NCI-H69 (cell line): ENCODE data around the gene SERINC5.
"Not testable (repeated sequence)": the region's sequence is repeated elsewhere in the genome, so short reads cannot be mapped to it uniquely, and the experiment has no call there.

ENCODE experiments used
- DNase-seq: peaks from one replicate; lab custom pipeline; 2025; lab: John Stamatoyannopoulos, UW

The SERINC5 gene

DNA sequence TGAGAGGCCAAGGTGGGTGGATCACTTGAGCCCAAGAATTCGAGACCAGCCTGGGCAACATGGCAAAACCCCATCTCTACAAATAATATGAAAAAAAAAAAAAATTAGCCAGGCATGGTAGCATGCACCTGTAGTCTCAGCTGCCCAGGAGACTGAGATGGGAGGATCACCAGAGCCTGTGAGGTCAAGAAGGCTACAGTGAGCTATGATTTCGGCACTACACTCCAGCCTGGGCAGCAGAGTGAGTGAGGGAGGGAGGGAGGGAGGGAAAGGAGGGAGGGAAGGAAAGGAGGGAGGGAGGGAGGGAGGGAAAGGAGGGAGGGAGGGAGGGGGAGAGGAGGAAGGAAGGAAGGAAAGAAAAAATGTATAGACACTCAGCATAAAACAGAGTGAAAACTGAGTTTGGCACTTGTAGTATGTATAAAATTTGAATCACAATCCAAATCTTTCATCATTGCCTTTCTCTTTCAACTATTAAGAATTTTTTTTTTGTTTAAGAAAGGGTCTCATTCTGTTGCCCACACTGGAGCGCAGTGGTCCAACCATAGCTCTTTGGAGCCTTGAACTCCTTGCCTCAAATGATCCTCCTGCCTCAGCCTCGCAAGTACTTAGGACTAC is 27.8 kb downstream of the SERINC5 start:
- no peak for DNase-seq

DNA sequence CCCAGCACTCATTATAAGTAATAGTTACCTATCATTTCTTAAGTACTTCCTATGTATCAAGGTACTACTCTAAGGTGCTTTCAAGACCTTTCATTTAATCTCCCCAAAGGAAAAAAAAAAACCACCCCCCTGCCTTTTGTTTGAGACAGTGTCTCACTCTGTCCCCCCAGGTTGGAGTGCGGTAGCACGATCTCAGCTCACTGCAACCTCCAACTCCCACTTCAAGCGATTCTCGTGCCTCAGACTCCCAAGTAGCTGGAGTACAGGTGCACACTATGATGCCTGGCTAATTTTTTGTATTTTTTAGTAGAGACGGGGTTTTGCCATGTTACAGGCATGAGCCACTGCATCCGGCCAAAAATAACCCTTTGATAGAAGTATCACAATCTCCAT is 29.9 kb downstream of the SERINC5 start:
- DNase-seq: no peak

DNA sequence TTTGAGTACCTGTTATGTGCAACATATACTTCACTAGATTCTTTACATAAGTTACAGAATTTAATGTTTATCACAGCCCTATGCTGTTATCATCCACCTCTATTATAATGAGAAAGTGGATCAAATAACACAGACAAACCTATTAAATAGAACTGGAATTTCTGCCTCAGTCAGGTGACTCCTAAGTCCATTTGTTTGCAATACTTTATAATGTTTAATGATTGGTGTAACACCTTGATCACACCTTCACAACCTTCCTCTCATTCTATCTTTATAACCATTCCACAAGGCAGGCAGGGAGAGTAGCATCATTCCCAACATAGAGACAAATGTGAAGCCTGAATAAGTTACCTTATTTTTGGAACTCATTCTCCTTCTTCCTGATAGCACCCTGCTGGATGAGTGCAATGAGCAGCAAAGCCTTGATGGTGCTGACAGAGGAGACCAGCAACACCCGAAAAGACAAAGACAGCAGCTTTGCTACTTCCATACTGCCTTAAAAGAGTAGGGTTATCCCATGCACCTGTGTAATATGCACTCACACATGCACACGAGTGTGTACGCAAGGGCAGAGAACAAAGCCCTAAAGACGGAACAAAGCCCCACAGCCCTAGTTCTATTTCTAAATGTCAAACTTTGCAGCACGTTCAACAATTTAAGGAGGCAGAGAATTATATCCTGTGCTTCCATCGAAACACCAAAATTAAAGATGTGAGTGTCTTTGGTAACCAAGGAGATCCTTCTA is 30.5 kb downstream of the SERINC5 start:
- DNase-seq: no peak

DNA sequence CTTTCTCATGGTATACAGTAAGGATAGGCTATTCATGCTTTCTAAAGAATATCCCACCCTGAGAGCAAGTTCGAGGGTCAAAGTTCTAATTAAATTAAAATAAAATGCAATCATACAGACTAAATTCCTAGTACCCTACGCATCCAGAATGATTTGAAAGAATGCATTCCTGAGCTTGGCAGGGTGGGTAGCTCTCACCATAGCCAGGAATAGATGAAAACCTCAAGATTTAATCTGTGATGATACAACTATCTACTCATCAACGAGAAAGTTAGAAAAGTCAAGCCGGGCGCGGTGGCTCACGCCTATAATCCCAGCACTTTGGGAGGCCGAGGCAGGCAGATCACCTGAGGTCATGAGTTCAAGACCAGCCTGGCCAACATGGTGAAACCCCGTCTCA is 32.3 kb downstream of the SERINC5 start:
- no peak for DNase-seq

DNA sequence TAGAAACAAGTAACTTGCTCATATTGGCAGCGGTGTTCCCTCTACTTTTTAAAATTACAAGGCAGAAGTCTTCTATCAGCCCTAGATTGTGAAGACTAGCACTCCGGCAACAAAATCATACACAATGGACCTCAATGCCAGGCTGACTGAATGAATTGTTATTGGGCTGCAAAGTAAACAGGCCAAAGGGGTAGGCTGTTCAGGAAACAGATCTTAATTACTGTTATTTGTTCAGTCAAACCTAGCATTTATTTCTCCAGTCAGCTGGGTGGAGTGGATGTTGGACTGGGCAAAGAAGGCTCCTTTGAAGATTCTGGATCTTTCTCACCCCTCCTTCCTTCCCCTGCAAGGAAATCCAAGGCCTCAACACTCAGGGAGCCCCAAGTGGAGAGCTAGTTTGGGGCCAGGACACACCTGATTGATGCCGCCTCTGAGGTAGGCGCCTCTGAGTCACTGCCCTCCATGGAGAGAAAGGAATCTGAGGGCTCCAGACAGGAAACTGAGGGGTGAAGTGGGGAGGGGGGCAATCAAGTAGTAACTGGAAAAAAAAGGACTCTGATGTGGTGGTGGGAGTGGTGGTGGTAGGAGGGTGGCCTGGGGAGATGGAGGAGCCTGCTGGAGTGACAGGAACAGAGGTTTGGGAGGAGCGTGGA is 35.5 kb downstream of the SERINC5 start:
- DNase-seq: peak; percentile 88

DNA sequence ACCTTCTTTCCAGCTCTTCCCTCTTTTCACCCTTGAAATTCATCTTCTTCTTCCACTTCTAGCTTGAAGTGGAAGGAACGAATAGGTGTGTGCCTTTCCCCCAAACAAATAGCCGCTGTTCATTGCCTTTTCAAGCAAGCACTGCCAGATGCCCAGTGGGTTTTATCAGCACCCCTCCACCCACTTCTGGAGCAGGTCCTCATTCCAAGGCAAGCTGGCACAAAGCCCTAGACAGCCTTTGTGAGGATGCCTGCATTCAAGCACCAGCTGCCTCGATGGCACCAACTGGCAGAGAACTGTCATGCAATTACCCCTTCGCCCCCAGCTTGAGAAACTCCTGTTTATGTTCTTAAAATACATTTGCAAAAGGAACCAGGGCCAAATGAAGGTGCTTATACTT is 36.5 kb downstream of the SERINC5 start:
- DNase-seq: peak; percentile 57

DNA sequence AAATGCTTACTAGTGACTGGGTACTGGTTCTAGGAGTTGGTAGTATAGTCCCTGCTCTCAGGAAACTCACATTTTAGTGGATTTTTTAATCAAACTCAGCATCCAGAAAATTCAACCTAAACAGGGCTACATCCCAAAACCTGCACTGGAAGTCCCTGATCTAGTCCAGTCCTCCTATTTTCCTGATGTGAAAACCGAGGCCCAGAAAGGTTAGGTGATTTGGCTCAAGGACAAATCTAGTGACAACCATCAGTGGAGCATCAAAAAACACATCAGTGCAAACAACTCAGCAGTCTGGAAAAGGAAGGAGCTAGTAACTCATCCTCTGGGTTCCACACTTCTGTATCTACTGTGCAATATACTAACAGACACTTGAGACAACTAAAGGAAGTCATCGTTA is 38.2 kb downstream of the SERINC5 start:
- no peak for DNase-seq

DNA sequence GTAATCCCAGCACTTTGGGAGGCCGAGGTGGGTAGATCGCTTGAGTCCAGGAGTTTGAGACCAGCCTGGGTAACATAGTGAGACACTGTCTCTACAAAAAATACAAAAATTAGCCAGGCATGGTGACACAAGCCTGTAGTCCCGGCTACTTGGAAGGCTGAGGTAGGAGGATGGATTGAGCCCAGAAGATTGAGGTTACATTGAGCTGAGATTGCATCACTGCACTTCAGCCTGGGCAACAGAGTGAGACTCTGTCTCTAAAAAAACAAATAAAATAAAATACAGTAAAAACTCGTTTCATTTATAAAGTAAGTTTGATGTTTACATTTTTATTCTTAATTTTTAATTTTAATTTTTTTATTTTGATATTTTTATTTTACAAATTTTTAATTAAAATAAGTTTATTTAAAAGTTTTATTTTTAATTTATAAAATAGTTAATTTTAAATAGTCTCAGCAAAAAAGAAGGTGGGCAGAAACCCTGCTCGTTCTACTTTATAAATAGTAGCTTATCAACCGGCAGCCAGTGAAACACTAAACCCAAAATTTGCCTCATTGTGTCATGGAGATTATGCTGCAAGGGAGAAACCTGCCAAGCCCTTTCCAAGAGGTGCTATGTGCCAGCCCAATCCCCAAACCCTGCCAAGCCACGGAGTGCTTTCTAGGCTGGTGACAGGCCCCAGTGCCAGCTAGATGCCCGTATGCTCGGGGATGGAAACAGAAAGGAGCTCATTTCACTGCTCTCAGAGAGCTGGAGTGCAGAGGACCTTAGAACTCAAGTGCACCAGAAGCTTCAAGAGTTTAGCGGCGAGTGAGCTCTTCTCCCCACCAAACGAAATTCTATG is 38.9 kb downstream of the SERINC5 start:
- peak; percentile 67 for DNase-seq

DNA sequence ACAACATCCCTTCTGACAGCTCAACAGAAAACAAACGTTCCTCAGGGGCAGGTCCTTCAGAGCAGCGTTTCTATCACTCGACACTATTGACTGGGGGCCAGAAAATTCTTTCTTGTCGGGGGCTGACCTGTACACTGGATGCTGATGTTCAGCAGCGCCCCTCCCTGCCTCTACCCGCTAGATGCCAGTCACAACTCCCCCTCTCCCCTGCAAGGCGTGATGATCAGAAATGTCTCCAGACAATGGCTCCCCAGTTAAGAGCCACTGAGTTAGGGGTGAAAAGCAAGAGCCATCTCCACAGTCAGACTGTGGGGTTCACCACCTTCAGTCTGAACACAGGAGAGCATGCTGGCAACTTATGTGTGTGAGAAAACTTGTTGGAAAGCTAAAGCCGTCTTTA is 39.8 kb downstream of the SERINC5 start:
- DNase-seq: no peak

DNA sequence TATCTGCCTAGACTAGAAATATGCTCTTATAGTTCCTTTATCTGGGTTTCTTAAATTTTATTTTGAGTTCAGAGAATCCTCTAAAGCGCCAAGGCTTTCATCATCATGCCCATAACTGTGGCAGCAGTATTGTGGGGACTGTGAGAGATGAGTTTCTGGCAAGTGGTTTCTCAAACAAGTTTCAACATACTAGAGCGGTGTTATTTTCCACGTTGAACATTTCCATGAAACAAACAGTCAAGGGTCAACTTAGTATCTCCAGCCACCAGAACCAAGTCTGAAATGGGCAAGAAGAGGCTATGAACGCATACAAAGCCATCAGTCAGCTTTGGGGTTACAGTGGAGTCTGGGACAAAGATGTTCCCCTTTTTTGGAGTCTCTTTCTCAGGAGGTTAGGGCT is 40.3 kb downstream of the SERINC5 start:
- DNase-seq: no peak

DNA sequence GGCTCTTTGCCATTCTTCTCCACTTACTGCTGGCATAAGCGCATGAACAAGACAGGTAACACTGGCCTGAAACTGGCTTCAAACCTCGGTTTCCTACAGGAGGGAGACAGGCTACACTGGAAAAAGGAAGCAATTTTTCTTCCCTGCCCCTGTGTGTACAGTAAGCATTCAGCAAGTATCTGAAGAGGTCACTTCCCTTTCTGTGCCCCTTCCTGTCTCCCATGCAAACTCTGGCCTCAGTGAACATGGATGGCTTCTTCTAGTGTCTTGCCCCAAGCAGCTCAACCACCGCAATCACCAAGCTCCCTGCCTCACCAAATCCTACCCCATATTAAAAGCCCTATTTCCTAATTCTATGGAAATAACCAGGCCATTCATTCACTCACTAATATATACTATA is 42.4 kb downstream of the SERINC5 start:
- DNase-seq: no peak

DNA sequence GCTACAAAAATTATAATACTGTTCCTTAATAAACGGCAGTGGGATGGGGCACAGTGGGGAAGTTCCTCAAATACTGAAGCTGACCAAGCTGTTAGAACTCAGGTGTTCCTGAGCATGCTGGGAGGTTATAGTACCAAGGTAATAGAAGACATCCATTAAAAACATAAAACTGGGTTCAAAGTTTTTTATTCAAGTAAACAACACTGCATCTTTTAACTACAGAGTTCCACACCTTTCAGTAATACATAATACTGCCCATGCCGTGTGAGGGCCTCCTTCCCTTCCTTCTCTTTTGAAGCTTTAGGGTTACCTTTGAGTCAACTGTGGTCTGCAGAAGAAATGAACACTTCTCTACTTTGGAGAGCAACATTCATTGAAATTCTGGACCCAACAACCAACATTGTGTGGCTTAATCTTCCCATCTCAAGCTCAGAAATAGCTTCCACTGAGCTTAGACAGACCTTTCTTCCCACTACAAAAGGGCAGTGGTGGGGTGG is 43.6 kb downstream of the SERINC5 start:
- DNase-seq: no peak

DNA sequence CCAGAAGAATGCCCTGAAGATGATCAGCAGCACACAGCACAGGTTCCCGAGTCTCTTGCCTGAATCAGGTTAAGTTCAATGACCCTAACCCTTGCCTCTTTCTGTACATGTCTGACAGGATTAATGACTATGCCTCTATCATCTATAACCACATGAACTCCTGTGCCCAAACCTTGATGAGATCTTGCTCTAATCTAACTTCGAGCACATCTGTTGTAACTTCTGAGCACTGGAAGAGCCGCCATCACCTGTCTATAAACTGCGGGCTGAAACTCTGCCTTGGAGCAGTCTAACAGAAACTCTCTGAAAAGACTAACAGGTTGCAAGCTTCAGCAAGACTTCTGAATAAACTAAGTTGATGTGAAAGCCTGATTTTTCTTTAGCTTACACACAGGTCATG is 44.5 kb downstream of the SERINC5 start:
- no peak for DNase-seq

DNA sequence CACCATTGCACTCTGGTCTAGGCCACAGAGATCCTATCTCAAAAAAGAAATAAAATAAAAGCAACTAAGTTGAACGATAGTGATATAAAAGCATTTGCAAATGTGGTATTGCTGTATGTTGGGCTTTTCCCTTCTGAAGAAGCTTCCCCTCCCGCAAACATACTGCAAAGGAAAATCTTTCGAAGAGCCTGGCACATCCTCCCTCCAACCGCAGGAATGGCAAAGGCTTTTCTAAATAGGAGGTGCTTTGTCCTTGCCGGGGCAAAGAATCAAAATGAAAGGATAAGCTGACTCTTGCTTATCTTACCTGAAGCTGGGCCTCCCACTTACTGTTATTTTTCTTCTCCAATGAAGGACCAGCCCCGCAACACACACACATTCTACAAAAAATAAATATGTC is 45.8 kb downstream of the SERINC5 start:
- DNase-seq: no peak

DNA sequence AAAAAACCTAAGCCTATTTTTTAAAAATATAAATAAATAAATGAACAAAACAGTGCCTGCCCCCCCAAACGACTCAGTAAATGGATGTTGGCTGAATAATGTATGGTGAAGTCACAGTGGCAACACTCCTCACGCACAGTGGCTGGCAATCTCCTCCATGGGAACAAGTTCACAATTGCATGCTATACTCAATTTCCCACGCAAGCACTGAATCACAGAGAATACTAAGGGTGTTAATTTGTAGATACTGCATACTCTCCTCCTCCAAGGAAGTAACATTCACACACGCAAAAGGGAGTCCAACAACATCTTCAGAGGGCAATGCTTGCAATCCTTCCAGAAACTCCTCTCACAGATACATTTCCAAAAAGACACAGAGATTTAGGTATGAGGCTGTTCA is 47.5 kb downstream of the SERINC5 start:
- DNase-seq: no peak

DNA sequence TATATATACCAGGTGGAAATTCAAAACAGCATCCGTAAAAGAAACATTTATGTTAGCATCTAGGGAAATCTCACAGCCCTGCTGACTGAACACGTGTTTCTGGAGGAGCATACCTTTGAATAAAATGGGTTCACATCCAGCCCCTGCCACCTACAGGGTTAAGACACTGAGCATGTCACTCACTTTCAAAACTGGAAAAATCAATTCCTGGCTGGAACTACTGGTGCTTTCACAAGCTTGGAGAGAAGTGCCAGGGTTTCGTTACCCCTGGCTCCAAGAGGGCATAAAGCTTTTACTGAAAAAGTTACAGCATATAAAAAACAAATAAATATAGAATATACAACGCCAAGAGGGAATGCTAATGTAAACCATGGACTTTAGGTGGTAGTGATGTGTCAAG is 48.0 kb downstream of the SERINC5 start:
- DNase-seq: no peak

DNA sequence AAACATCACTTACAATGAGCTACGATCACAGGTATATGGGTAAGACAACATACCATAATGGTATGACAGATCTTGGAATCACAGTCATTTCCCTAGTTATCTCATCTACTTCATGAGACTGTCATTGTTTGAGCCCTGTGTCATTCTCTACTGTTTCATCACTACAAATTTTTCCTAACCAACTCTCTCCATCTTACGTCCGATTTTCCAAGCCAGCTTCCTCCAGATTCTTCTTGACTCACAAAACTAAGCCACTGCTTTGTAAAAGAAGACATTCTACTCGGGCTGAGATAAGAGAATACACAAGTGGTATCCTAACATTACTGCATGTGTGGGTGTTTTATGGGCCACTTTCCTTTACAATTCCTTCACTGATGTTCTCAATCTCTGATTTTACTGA is 49.6 kb downstream of the SERINC5 start:
- no peak for DNase-seq

DNA sequence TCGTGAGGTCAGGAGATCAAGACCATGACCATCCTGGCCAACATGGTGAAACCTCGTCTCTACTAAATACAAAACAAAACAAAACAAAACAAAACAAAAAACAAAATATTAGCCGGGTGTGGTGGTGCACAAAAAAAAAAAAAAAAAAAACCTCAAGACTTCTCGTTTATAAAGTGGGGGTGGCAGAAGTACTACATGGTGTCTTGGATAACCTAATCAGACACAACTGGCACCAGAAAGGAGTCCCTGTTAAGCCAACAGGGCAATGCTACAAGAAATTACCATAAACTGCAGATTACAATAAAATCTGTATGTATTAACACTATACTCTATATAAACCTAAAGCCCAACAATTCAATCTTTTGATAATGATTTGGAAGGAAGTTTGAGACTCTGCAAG is 50.0 kb downstream of the SERINC5 start:
- no peak for DNase-seq

DNA sequence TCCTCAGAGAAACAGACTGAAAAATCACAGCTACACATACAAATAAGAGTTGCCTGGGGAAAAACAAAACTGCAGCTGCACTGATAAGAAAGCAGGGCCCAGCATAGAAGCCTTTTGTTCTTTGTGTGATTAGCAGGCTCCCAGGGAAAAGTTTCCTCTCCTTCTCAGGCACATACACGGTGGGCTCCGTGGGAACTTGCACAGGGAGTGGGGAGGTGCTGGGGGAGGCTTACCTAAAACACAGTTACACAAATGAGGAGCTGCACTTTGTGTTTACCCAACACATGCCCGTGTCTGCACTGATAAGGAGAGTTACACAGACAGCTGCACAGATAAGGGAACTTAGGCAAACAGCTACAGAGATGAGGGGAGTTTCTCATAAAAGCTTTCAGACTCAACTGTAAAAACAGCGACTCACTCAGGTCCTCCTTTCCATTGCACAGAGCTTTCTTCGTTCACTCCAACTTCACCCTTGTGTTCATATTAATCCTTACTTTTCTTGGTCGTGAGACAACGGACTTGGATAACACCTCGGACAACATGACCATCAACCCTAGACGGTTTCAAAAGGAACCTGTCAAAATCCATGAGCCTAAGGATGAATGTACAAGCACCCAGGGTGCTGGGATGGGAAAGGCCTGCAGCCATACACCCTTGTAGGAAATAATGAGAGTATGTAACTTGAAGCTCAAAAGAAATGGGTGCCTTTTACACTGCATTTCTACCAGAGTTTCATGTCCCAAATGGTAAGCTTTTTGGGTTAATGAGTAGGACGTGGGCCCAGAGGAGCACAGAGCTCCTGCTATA is 50.8 kb downstream of the SERINC5 start:
- no peak for DNase-seq

DNA sequence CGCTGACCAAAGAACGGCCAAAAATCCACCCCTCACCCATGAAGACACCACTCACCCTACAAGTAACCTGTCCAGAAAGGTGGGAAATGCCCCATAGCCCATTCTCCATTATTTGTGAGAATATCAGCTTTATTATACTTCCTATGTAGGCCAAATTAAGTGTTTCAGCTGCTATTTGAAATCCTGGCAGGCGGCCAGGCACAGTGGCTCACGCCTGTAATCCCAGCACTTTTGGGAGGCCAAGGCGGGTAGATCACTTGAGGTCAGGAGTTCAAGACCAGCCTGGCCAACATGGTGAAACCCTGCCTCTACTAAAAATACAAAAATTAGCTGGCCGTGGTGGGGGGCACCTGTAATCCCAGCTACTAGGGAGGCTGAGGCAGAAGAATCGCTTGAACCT is 54.1 kb downstream of the SERINC5 start:
- not testable (repeated sequence) for DNase-seq

DNA sequence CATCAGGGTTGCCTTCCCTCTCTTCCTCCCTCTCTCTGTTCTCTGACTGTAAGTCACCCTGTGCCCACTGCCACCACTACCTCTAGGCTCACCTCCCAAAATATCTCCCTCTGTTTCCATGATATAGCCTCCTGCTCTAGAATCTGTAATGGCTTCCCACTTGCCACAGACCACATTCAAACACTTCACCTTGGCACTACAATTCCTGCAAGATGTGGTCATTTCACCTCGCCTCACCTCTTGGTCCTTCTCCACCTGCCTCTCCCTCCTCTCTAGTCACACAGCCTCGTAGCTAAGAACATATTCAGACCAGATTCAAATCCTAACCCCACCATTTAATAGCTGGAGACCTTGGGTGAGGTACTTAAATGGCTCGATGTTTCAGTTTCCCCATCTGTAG is 56.9 kb downstream of the SERINC5 start:
- no peak for DNase-seq

DNA sequence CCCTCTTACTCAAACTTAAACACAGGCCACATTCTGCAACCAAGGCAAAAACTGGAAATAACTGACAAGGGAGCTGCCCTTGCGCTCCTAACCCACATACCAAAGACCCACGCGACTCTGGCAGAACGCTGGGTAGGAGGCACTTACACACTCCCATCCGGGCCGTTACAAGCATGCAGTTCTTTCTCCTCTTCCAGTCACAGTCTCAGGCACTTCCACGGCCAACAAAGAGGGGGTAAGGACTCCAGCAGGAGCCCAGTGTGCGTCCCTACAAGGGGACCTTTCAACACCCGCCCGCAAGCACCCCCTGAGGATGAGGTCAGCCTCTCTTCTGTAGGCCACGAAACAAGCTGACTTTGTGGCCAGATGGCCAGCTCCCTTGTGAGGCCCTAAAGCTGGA is 57.4 kb downstream of the SERINC5 start:
- no peak for DNase-seq
